Measurements from ENCODE around the gene CAT. TPM values are rescaled to one million over a fixed set of nuclear protein-coding genes. Genes with fewer than 3 reads are reported as not detected.

Gene CAT
- total RNA-seq, 2 donors from 2014 or later = 83.8 to 108 TPM

DNA sequence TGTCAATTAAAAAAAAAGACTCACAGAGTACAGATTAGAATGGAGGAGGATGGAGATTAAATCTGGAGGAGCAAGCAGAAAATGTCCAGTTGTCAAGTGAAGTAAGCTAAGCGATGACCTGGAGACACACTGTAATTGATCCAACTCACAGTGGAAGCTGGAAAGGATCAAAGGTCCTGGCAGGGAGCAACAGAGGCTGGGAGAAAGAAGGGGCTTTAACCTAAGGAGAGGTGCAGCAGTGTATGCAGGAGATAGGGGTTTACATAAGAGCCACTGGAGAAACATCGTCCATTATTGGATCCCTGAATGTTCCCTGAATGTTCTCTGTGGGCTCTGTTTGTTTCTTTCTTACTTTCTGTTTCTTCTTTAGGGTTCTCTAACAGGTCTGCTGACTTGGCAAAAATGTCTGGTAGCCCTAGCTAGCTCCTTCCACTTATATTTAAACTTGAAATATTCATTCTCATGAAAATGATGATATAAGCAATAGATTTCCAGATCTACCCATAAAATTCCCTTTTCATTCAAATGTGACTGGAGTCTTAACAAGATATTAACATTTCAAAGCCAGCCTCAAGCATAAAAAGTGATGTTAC is 30.1 kb upstream of the CAT start:
- Histone ChIP-seq H3K4me3 (no peak overlapping the region), H3K27ac (no peak overlapping the region), H3K36me3 (no peaks in the 10 kb centered on the region), H3K9me3 (peaks cover 0 to 15% of the 10 kb centered on the region in 2 donors), H3K4me1 (no peaks in the 10 kb centered on the region), H3K27me3 (no peaks in the 10 kb centered on the region)
- no peak for TF ChIP-seq CTCF (IDR thresholded peaks at IDR 0.05)
- DNase-seq (ENCODE audit: low spot score) = no peak

- no peak for DNase-seq (ENCODE audit: low spot score)
- no peaks in the 10 kb centered on the region for H3K27me3 ChIP-seq
- H3K9me3 ChIP-seq = peaks cover 0 to 19% of the 10 kb centered on the region in 2 donors
- no peaks in the 10 kb centered on the region for H3K36me3 ChIP-seq
- no peak overlapping the region for H3K27ac ChIP-seq
- H3K4me3 ChIP-seq = no peak overlapping the region
- H3K4me1 ChIP-seq = no peaks in the 10 kb centered on the region
- TF ChIP-seq CTCF (IDR thresholded peaks at IDR 0.05) = no peak
Observed at GRCh38 chr11:34411111-34411510, 27.6 kb upstream of the CAT start.

GRCh38 chr11:34411791-34412190 is 26.9 kb upstream of the CAT start:
- no peaks in the 10 kb centered on the region for H3K36me3 ChIP-seq
- no peaks in the 10 kb centered on the region for H3K27me3 ChIP-seq
- no peak overlapping the region for H3K27ac ChIP-seq
- H3K4me1 ChIP-seq = no peaks in the 10 kb centered on the region
- H3K4me3 ChIP-seq = no peak overlapping the region
- peaks cover 0 to 19% of the 10 kb centered on the region in 2 donors for H3K9me3 ChIP-seq
- no peak for DNase-seq (ENCODE audit: low spot score)
- no peak for TF ChIP-seq CTCF (IDR thresholded peaks at IDR 0.05)

DNA sequence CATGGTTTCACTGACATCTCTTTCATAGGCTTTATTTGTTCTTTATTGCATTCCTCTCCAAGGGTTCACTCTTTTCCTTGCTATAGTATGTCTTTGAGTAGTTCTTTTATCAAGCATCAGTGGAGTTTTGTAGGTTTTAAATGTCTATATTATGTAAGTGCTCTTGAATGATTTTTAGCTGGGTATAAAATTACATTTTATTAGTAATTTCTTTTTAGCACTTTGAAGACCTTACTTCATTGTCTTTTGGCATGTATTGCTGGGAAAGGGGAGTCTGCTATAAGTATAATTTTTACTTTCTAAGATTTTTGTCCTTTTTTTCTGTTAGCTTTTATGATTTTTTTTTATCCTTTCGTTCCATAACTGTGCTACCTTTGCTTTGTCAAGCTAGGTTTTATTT is 25.5 kb upstream of the CAT start:
- no peaks in the 10 kb centered on the region for H3K27me3 ChIP-seq
- no peak overlapping the region for H3K4me3 ChIP-seq
- H3K36me3 ChIP-seq = no peaks in the 10 kb centered on the region
- no peak for TF ChIP-seq CTCF (IDR thresholded peaks at IDR 0.05)
- no peak for DNase-seq (ENCODE audit: low spot score)
- H3K4me1 ChIP-seq = no peaks in the 10 kb centered on the region
- peaks cover 0 to 19% of the 10 kb centered on the region in 2 donors for H3K9me3 ChIP-seq
- no peak overlapping the region for H3K27ac ChIP-seq

DNA sequence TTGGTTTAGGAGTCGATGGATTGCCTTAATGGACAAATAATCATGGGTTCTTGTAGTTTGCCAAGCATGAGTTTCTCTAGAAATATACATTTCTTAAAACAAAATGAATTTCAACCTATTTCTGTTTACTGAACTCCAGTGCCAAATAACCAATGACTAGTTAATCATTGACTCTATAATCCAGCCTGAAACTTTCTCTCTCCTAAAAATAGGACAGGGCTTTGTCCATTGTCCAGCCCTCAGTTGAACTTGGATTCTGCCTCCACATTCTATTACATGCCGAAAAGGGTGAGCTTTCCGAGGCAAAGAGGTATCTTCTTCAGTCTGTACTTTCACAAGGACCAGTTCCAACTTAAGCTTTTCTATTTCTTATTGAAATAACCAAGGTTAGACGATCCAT is 23.2 kb upstream of the CAT start:
- TF ChIP-seq CTCF (IDR thresholded peaks at IDR 0.05) = no peak
- H3K27me3 ChIP-seq = no peaks in the 10 kb centered on the region
- no peaks in the 10 kb centered on the region for H3K4me1 ChIP-seq
- DNase-seq (ENCODE audit: low spot score) = no peak
- H3K27ac ChIP-seq = no peak overlapping the region
- H3K36me3 ChIP-seq = no peaks in the 10 kb centered on the region
- H3K4me3 ChIP-seq = no peak overlapping the region
- H3K9me3 ChIP-seq = peaks cover 0 to 19% of the 10 kb centered on the region in 2 donors

DNA sequence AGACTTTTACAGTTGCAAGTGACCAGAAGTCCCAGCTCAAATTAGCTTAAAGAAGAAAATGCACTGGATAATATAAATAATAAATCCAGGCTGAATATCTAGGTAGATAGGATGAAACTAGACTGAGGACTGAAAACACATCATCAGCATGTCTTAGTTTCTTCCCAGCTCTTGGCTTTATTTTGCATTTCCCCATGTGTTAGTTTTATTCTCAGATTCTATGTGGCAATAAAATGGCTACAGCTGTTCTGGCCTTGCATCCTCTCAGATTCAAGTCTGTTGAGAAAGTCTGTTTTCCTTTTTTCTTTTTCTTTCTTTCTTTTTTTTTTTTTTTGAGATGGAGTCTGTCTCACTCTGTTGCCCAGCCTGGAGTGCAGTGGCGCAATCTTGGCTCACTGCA is 22.6 kb upstream of the CAT start:
- H3K27ac ChIP-seq = no peak overlapping the region
- no peaks in the 10 kb centered on the region for H3K4me1 ChIP-seq
- no peaks in the 10 kb centered on the region for H3K27me3 ChIP-seq
- no peak for DNase-seq (ENCODE audit: low spot score)
- no peaks in the 10 kb centered on the region for H3K36me3 ChIP-seq
- no peak for TF ChIP-seq CTCF (IDR thresholded peaks at IDR 0.05)
- H3K9me3 ChIP-seq = peaks cover 0 to 19% of the 10 kb centered on the region in 2 donors
- H3K4me3 ChIP-seq = no peak overlapping the region
